HT1080 (cell line): ENCODE results near the gene ADGRD2. TPM values are rescaled to one million over a fixed set of nuclear protein-coding genes. Genes with fewer than 3 reads are reported as not detected.

ENCODE experiments used
- total RNA-seq: library from RNA; depleted of rRNA; stranded (reverse); fragments of >200 nt; shearing (Covaris generic); gene quantifications from 2 replicates; pipeline ENCODE4 v1.2.3, GENCODE V29; 2014; rRNA removed

Gene ADGRD2
- total RNA-seq, 1 experiment from 2014 or later, result not detected

Other genes starting within 250 kb of the ADGRD2 start
- 40.9 and 43.9 TPM in 2 replicates for gene NEK6, start 192.5 kb upstream of the ADGRD2 start, total RNA-seq
- 413 and 442 TPM in 2 replicates for gene PSMB7, start 35.0 kb upstream of the ADGRD2 start, total RNA-seq
- gene NR5A1, start 56.9 kb downstream of the ADGRD2 start, total RNA-seq, result not detected in 2 replicates